ENCODE data around the gene FRMPD2.
A peak's percentile ranks its signal among the peaks of the same experiment; 100 is the strongest.
"Not testable (repeated sequence)": the region's sequence is repeated elsewhere in the genome, so short reads cannot be mapped to it uniquely, and the experiment has no call there.

The FRMPD2 gene

GRCh38 chr10:48199580-48200377, 74.7 kb downstream of the FRMPD2 start:
- DNase-seq, result peak; percentile 73

- no peak for DNase-seq
These were observed 77.1 kb downstream of the FRMPD2 start for GRCh38 chr10:48197236-48197899.

- DNase-seq, result no peak
These were observed 78.7 kb downstream of the FRMPD2 start for GRCh38 chr10:48195803-48196202.

GRCh38 chr10:48194830-48195229, 79.7 kb downstream of the FRMPD2 start:
- DNase-seq, result peak; percentile 4

GRCh38 chr10:48193556-48193955, 80.9 kb downstream of the FRMPD2 start:
- DNase-seq, result no peak

GRCh38 chr10:48192881-48193450, 81.5 kb downstream of the FRMPD2 start:
- no peak for DNase-seq

GRCh38 chr10:48187713-48188485, 86.6 kb downstream of the FRMPD2 start:
- no peak for DNase-seq

GRCh38 chr10:48187126-48187525, 87.4 kb downstream of the FRMPD2 start:
- no peak for DNase-seq

- DNase-seq, result not testable (repeated sequence)
These were observed 88.2 kb downstream of the FRMPD2 start for GRCh38 chr10:48186264-48186804.

GRCh38 chr10:48184224-48184623, 90.3 kb downstream of the FRMPD2 start:
- no peak for DNase-seq

GRCh38 chr10:48172715-48173114, 101.8 kb downstream of the FRMPD2 start:
- not testable (repeated sequence) for DNase-seq

GRCh38 chr10:48160670-48161069, 113.8 kb downstream of the FRMPD2 start:
- DNase-seq, result not testable (repeated sequence)

- not testable (repeated sequence) for DNase-seq
These were observed 114.3 kb downstream of the FRMPD2 start for GRCh38 chr10:48160163-48160562.

GRCh38 chr10:48154211-48155140, 120.0 kb downstream of the FRMPD2 start:
- not testable (repeated sequence) for DNase-seq

- DNase-seq, result not testable (repeated sequence)
These were observed 126.9 kb downstream of the FRMPD2 start for GRCh38 chr10:48147643-48148042.

- DNase-seq, result not testable (repeated sequence)
These were observed 130.5 kb downstream of the FRMPD2 start for GRCh38 chr10:48143721-48144642.

GRCh38 chr10:48140949-48141348, 133.5 kb downstream of the FRMPD2 start:
- DNase-seq, result not testable (repeated sequence)

- DNase-seq, result not testable (repeated sequence)
These were observed 134.3 kb downstream of the FRMPD2 start for GRCh38 chr10:48139953-48140850.

- not testable (repeated sequence) for DNase-seq
These were observed 145.5 kb downstream of the FRMPD2 start for GRCh38 chr10:48128954-48129353.

All from fibroblast of skin of back (primary cell).